ENCODE results near the gene DHRS13.

The DHRS13 gene

GRCh38 chr17:28871056-28871579, 31.8 kb downstream of the DHRS13 start:
- Histone ChIP-seq H2AFZ (ENCODE audit: low read depth, low read length) (peak overlapping the region; percentile 45; the same call in 1 of the 2 replicates), H3K4me3 (ENCODE audit: low read depth in 1 of 2, low read length in 2 of 2) (no peak overlapping the region), H3K9ac (ENCODE audit: low read depth, low read length) (no peak overlapping the region), H3K27ac (ENCODE audit: low read length) (0 out of 2 replicates have a peak overlapping the region, but pooled peaks have one; percentile 8), H3K9me3 (ENCODE audit: insufficient read depth, low read length, severe bottlenecking) (no peaks in the 10 kb centered on the region), H4K20me1 (ENCODE audit: insufficient read depth, low read length) (no peaks in the 10 kb centered on the region), H3K27me3 (ENCODE audit: insufficient read depth, low read length, poor library complexity) (no peaks in the 10 kb centered on the region), H3K4me2 (ENCODE audit: insufficient read depth, low read length) (no peak overlapping the region), H3K79me2 (ENCODE audit: insufficient read depth, low read length) (no peaks in the 10 kb centered on the region), H3K4me1 (ENCODE audit: insufficient read depth, low read length) (0 out of 2 replicates have a peak, but pooled peaks cover 5% of the 10 kb centered on the region), H3K36me3 (ENCODE audit: insufficient read depth, low read length) (no peaks in the 10 kb centered on the region)
- DNase-seq (peak; percentile 22), ATAC-seq (ENCODE audit: insufficient read depth, low read depth) (peak; percentile 89)
- TF ChIP-seq EZH2 (IDR thresholded peaks at IDR 0.05; ENCODE audit: borderline replicate concordance, low read depth, low read length, severe bottlenecking) (no peak), CTCF (IDR thresholded peaks at IDR 0.05; ENCODE audit: borderline replicate concordance, extremely low read depth, low read length, poor library complexity, severe bottlenecking) (no peak)

- DNase-seq (no peak), ATAC-seq (ENCODE audit: insufficient read depth, low read depth) (no peak)
- H3K27ac ChIP-seq (ENCODE audit: low read length) = no peak overlapping the region
- no peak overlapping the region for H2AFZ ChIP-seq (ENCODE audit: low read depth, low read length)
- H3K9ac ChIP-seq (ENCODE audit: low read depth, low read length) = no peak overlapping the region
- no peaks in the 10 kb centered on the region for H3K36me3 ChIP-seq (ENCODE audit: insufficient read depth, low read length)
- no peaks in the 10 kb centered on the region for H3K79me2 ChIP-seq (ENCODE audit: insufficient read depth, low read length)
- H3K4me1 ChIP-seq (ENCODE audit: insufficient read depth, low read length) = 0 out of 2 replicates have a peak, but pooled peaks cover 5% of the 10 kb centered on the region
- H3K27me3 ChIP-seq (ENCODE audit: insufficient read depth, low read length, poor library complexity) = no peaks in the 10 kb centered on the region
- no peak for TF ChIP-seq EZH2 (IDR thresholded peaks at IDR 0.05; ENCODE audit: borderline replicate concordance, low read depth, low read length, severe bottlenecking)
- TF ChIP-seq CTCF (IDR thresholded peaks at IDR 0.05; ENCODE audit: borderline replicate concordance, extremely low read depth, low read length, poor library complexity, severe bottlenecking) = no peak
- no peak overlapping the region for H3K4me2 ChIP-seq (ENCODE audit: insufficient read depth, low read length)
- no peak overlapping the region for H3K4me3 ChIP-seq (ENCODE audit: low read depth in 1 of 2, low read length in 2 of 2)
- H3K9me3 ChIP-seq (ENCODE audit: insufficient read depth, low read length, severe bottlenecking) = no peaks in the 10 kb centered on the region
- no peaks in the 10 kb centered on the region for H4K20me1 ChIP-seq (ENCODE audit: insufficient read depth, low read length)
Measured at GRCh38 chr17:28867276-28867675, 35.6 kb downstream of the DHRS13 start.

GRCh38 chr17:28865946-28866752, 36.7 kb downstream of the DHRS13 start:
- Histone ChIP-seq H3K36me3 (ENCODE audit: insufficient read depth, low read length) (peaks cover 4% of the 10 kb centered on the region; the same call in 1 of the 2 replicates), H3K27ac (ENCODE audit: low read length) (no peak overlapping the region), H3K4me2 (ENCODE audit: insufficient read depth, low read length) (no peak overlapping the region), H4K20me1 (ENCODE audit: insufficient read depth, low read length) (no peaks in the 10 kb centered on the region), H3K79me2 (ENCODE audit: insufficient read depth, low read length) (no peaks in the 10 kb centered on the region), H3K4me1 (ENCODE audit: insufficient read depth, low read length) (0 out of 2 replicates have a peak, but pooled peaks cover 2% of the 10 kb centered on the region), H3K9me3 (ENCODE audit: insufficient read depth, low read length, severe bottlenecking) (no peaks in the 10 kb centered on the region), H3K4me3 (ENCODE audit: low read depth in 1 of 2, low read length in 2 of 2) (no peak overlapping the region), H2AFZ (ENCODE audit: low read depth, low read length) (no peak overlapping the region), H3K27me3 (ENCODE audit: insufficient read depth, low read length, poor library complexity) (no peaks in the 10 kb centered on the region), H3K9ac (ENCODE audit: low read depth, low read length) (no peak overlapping the region)
- DNase-seq = no peak
- no peak for ATAC-seq (ENCODE audit: insufficient read depth, low read depth)
- TF ChIP-seq CTCF (IDR thresholded peaks at IDR 0.05; ENCODE audit: borderline replicate concordance, extremely low read depth, low read length, poor library complexity, severe bottlenecking) (no peak), EZH2 (IDR thresholded peaks at IDR 0.05; ENCODE audit: borderline replicate concordance, low read depth, low read length, severe bottlenecking) (no peak)

Measured in DND-41 (cell line).